H1 (cell line): Measurements from ENCODE around the gene KLF13. TPM values are rescaled to one million over a fixed set of nuclear protein-coding genes. Genes with fewer than 3 reads are reported as not detected.

ENCODE experiments used
- CTCF ChIA-PET: fragments of 300-600 bp; sonication (Branson Sonifier 250); formaldehyde crosslinking; loops from one replicate; lab custom pipeline; 2021; ENCODE audit not compliant: partially characterized antibody; lab: Charles Lee
- POLR2A ChIA-PET: fragments of 300-600 bp; sonication (Branson Sonifier 250); formaldehyde crosslinking; loops from one replicate; lab custom pipeline; 2021; ENCODE audit warnings: inconsistent platforms; ENCODE audit not compliant: partially characterized antibody; lab: Charles Lee
- DNase-seq, 2 experiments: peaks; one replicate each; pipeline versions ENCODE4 v3.0.0 to v3.0.0-alpha.2; 2010 to 2022; ENCODE audit warnings: low spot score in 2 of 2, low read depth in 1 of 2, mixed read lengths in 1 of 2
- FAIRE-seq: peaks from 2 replicates; lab custom pipeline; 2011; peaks lifted over from hg19 to GRCh38; lab: Jason Lieb, UNC
- H2AFZ ChIP-seq: 2 replicates; pipeline ENCODE4 v1.8.1; 2012; ENCODE audit warnings: low read length, inconsistent platforms
- H2AK5ac ChIP-seq: 2 replicates; pipeline ENCODE4 v1.6.1; 2013; ENCODE audit warnings: low read depth, low read length
- H2BK120ac ChIP-seq: replicated peaks from 2 replicates; pipeline ENCODE3; 2013; ENCODE audit warnings: low read depth, low read length, inconsistent platforms
- H2BK12ac ChIP-seq: 2 replicates; pipeline ENCODE4 v1.6.1; 2013; ENCODE audit warnings: low read depth, low read length
- H2BK15ac ChIP-seq: 2 replicates; pipeline ENCODE4 v1.6.1; 2013; ENCODE audit warnings: low read length
- H2BK20ac ChIP-seq: 2 replicates; pipeline ENCODE4 v1.6.1; 2013; ENCODE audit warnings: low read length
- H2BK5ac ChIP-seq: 2 replicates; pipeline ENCODE4 v1.6.1; 2013; ENCODE audit warnings: low read depth, low read length
- H3K14ac ChIP-seq: 2 replicates; pipeline ENCODE4 v1.6.1; 2013; ENCODE audit warnings: inconsistent platforms; ENCODE audit not compliant: insufficient read length
- H3K18ac ChIP-seq: 2 replicates; pipeline ENCODE4 v1.6.1; 2013; ENCODE audit warnings: low read length; ENCODE audit errors: extremely low read depth
- H3K23ac ChIP-seq: 2 replicates; pipeline ENCODE4 v1.6.1; 2013; ENCODE audit warnings: inconsistent platforms; ENCODE audit not compliant: insufficient read length
- H3K23me2 ChIP-seq: 2 replicates; pipeline ENCODE4 v1.6.1; 2013; ENCODE audit warnings: low read depth, low read length
- H3K27ac ChIP-seq: 2 replicates; pipeline ENCODE4 v1.6.1; 2011; ENCODE audit warnings: low read depth, low read length, inconsistent platforms
- H3K27me3 ChIP-seq, 4 experiments: replicated peaks in 1 of 4; 1 replicate in 1 of 4; 2 replicates in 3 of 4; pipeline versions ENCODE4 v1.6.1 to v1.8.1; 2011 to 2013; ENCODE audit warnings: low read length in 3 of 4, mild to moderate bottlenecking in 3 of 4, inconsistent platforms in 2 of 4, mixed read lengths in 2 of 4, moderate library complexity in 1 of 4; ENCODE audit not compliant: control insufficient read depth in 3 of 4, insufficient read depth in 3 of 4; ENCODE audit errors: extremely low read depth in 1 of 4
- H3K36me3 ChIP-seq, 4 experiments: 2 replicates each; pipeline versions ENCODE4 v1.6.1 to v1.8.1; 2011 to 2013; ENCODE audit warnings: mild to moderate bottlenecking in 4 of 4, low read length in 3 of 4, moderate library complexity in 2 of 4, control low read depth in 1 of 4, inconsistent platforms in 1 of 4; ENCODE audit not compliant: insufficient read depth in 4 of 4, control insufficient read depth in 2 of 4
- H3K4ac ChIP-seq: replicated peaks from 2 replicates; pipeline ENCODE3; 2013; ENCODE audit warnings: low read length, low read depth, mixed read lengths, inconsistent platforms; ENCODE audit not compliant: insufficient read length
- H3K4me1 ChIP-seq, 4 experiments: replicated peaks in 1 of 4; 1 replicate in 1 of 4; 2 replicates in 3 of 4; pipeline versions ENCODE4 v1.6.1 to v1.8.1; 2011 to 2013; ENCODE audit warnings: low read length in 3 of 4, inconsistent platforms in 2 of 4, mixed read lengths in 1 of 4; ENCODE audit not compliant: insufficient read depth in 4 of 4, control insufficient read depth in 3 of 4
- H3K4me2 ChIP-seq, 2 experiments: 2 replicates each; pipeline versions ENCODE4 v1.6.1 to v1.8.1; 2011 to 2013; ENCODE audit warnings: low read depth in 2 of 2, low read length in 2 of 2, control low read depth in 1 of 2, inconsistent platforms in 1 of 2, mild to moderate bottlenecking in 1 of 2; ENCODE audit not compliant: insufficient read depth in 1 of 2
- H3K4me3 ChIP-seq, 4 experiments: fragments of 200-600, 300-600 bp in 1 of 4; sonication (generic), shearing (Covaris generic), sonication (Bioruptor Twin) in 1 of 4; 2 replicates each; pipeline versions ENCODE4 v1.5.1 to v1.8.1; 2011 to 2016; ENCODE audit warnings: low read length in 4 of 4, low read depth in 3 of 4, control low read depth in 2 of 4, inconsistent platforms in 2 of 4, mild to moderate bottlenecking in 2 of 4, mixed read lengths in 1 of 4, moderate library complexity in 1 of 4; ENCODE audit not compliant: insufficient read depth in 2 of 4; ENCODE audit errors: extremely low read depth in 1 of 4
- H3K56ac ChIP-seq: replicated peaks from 2 replicates; pipeline ENCODE3; 2013; ENCODE audit warnings: low read depth, mild to moderate bottlenecking, mixed read lengths, low read length, inconsistent platforms; ENCODE audit not compliant: insufficient read length
- H3K79me1 ChIP-seq: 2 replicates; pipeline ENCODE4 v1.6.1; 2013; ENCODE audit warnings: low read depth, low read length, control low read depth
- H3K79me2 ChIP-seq, 2 experiments: 2 replicates each; pipeline versions ENCODE4 v1.6.1 to v1.8.1; 2012 to 2013; ENCODE audit warnings: low read length in 2 of 2, mild to moderate bottlenecking in 2 of 2, inconsistent platforms in 1 of 2; ENCODE audit not compliant: insufficient read depth in 2 of 2, control insufficient read depth in 1 of 2
- H3K9ac ChIP-seq, 4 experiments: replicated peaks in 1 of 4; 1 replicate in 1 of 4; 2 replicates in 3 of 4; pipeline versions ENCODE4 v1.6.1 to v1.8.1; 2011 to 2013; ENCODE audit warnings: low read depth in 3 of 4, low read length in 3 of 4, control low read depth in 2 of 4, mild to moderate bottlenecking in 2 of 4, moderate library complexity in 2 of 4, inconsistent platforms in 1 of 4; ENCODE audit errors: extremely low read depth in 1 of 4
- H3K9me3 ChIP-seq, 2 experiments: 2 replicates each; pipeline versions ENCODE4 v1.6.1 to v1.8.1; 2012 to 2013; ENCODE audit warnings: mild to moderate bottlenecking in 2 of 2, moderate library complexity in 2 of 2, control low read depth in 1 of 2, inconsistent platforms in 1 of 2, low read depth in 1 of 2, low read length in 1 of 2, mixed read lengths in 1 of 2; ENCODE audit not compliant: insufficient read depth in 2 of 2
- H4K20me1 ChIP-seq, 2 experiments: replicated peaks in 1 of 2; 2 replicates each; pipeline versions ENCODE3 to v1.8.1; 2011 to 2013; ENCODE audit warnings: inconsistent platforms in 2 of 2, low read length in 2 of 2, mild to moderate bottlenecking in 1 of 2; ENCODE audit not compliant: insufficient read depth in 2 of 2, control insufficient read depth in 1 of 2
- H4K5ac ChIP-seq: 2 replicates; pipeline ENCODE4 v1.6.1; 2013; ENCODE audit warnings: low read length, low read depth, mixed read lengths, inconsistent platforms; ENCODE audit not compliant: insufficient read length
- H4K8ac ChIP-seq: 2 replicates; pipeline ENCODE4 v1.8.0; 2013; ENCODE audit warnings: mild to moderate bottlenecking, moderate library complexity, low read length, inconsistent platforms; ENCODE audit not compliant: insufficient read depth; ENCODE audit errors: extremely low read depth
- H4K91ac ChIP-seq: replicated peaks from 2 replicates; pipeline ENCODE3; 2013; ENCODE audit warnings: low read length, mixed read lengths, inconsistent platforms; ENCODE audit not compliant: insufficient read length
- ASH2L ChIP-seq: fragments of 200-600, 300-600 bp; sonication (generic); IDR thresholded peaks from one replicate; pipeline ENCODE4 v1.7.1; 2017; ENCODE audit warnings: low read length
- CTCF ChIP-seq, 3 experiments: IDR thresholded peaks; 1 replicate in 2 of 3; 2 replicates in 1 of 3; pipeline versions ENCODE4 v1.5.1 to v1.6.1; 2011; ENCODE audit warnings: low read length in 3 of 3, mild to moderate bottlenecking in 3 of 3, inconsistent platforms in 2 of 3, low read depth in 1 of 3, moderate library complexity in 1 of 3; ENCODE audit not compliant: insufficient read depth in 1 of 3; ENCODE audit errors: control extremely low read depth in 1 of 3
- EGR1 ChIP-seq: IDR thresholded peaks from 2 replicates; pipeline ENCODE4 v1.6.1; 2011; ENCODE audit warnings: low read depth, low read length, borderline replicate concordance
- JUN ChIP-seq: IDR thresholded peaks from 2 replicates; pipeline ENCODE4 v1.6.1; 2011; ENCODE audit warnings: low read depth, mild to moderate bottlenecking, improper control_type of control experiment, low read length
- KDM5A ChIP-seq: fragments of 200-600 bp; IDR thresholded peaks from 2 replicates; pipeline ENCODE4 v1.7.1; 2012; ENCODE audit warnings: mild to moderate bottlenecking, low read length, inconsistent platforms, mixed read lengths
- TBP ChIP-seq: IDR thresholded peaks from 2 replicates; pipeline ENCODE4 v1.6.1; 2011; ENCODE audit warnings: low read depth, low read length, improper control_type of control experiment
- TCF12 ChIP-seq: IDR thresholded peaks from 2 replicates; pipeline ENCODE4 v1.6.1; 2011; ENCODE audit warnings: low read depth, mild to moderate bottlenecking, low read length
- WGBS, 2 experiments: shearing (Covaris generic) in 1 of 2; methylation state at CpG; one replicate each; pipeline versions ENCODE4 v1.1.6 to v1.1.7; 2013 to 2015; ENCODE audit warnings: low lambda C conversion rate in 2 of 2, mixed read lengths in 2 of 2, inconsistent platforms in 1 of 2, low coverage in 1 of 2, missing lambda C conversion rate in 1 of 2; ENCODE audit not compliant: insufficient replicate concordance in 2 of 2, insufficient coverage in 1 of 2, insufficient read length in 1 of 2; ENCODE audit errors: extremely low coverage in 1 of 2, missing lambda C conversion rate in 1 of 2; 5-methylcytosine and 5-hydroxymethylcytosine counted together
- polyA plus RNA-seq, 7 experiments: library from polyadenylated mRNA; depleted of rRNA in 3 of 7; stranded (reverse) in 5 of 7; unstranded in 2 of 7; fragments of >200 nt in 5 of 7; fragments of 200-250 nt in 2 of 7; gene quantifications; 1 replicate in 5 of 7; 2 replicates in 1 of 7; 4 replicates in 1 of 7; pipeline versions ENCODE4 v1.2.1 to v1.2.3, GENCODE V29; 2011 to 2013; ENCODE audit warnings: missing spikeins in 2 of 7, mixed read lengths in 2 of 7
- total RNA-seq: library from RNA; stranded (reverse); fragmentation: NEBNext Ultra II Directional; extraction: Animal tissue kit (Norgen Biotek cat#: 25700); gene quantifications from 2 replicates; pipeline ENCODE4 v1.2.1, GENCODE V29; 2021
- TF ChIP-seq, protein P1 (sequence below): IDR thresholded peaks from 2 replicates; pipeline ENCODE4 v1.6.1; 2012; ENCODE audit warnings: low read length, inconsistent platforms

KLF13 gene
- total and polyA plus RNA-seq, 2 of the 8 experiments (the other 6 are each of a cell fraction or from before 2014, with no cell fraction given), result 18.3 to 33.4 TPM

DNA sequence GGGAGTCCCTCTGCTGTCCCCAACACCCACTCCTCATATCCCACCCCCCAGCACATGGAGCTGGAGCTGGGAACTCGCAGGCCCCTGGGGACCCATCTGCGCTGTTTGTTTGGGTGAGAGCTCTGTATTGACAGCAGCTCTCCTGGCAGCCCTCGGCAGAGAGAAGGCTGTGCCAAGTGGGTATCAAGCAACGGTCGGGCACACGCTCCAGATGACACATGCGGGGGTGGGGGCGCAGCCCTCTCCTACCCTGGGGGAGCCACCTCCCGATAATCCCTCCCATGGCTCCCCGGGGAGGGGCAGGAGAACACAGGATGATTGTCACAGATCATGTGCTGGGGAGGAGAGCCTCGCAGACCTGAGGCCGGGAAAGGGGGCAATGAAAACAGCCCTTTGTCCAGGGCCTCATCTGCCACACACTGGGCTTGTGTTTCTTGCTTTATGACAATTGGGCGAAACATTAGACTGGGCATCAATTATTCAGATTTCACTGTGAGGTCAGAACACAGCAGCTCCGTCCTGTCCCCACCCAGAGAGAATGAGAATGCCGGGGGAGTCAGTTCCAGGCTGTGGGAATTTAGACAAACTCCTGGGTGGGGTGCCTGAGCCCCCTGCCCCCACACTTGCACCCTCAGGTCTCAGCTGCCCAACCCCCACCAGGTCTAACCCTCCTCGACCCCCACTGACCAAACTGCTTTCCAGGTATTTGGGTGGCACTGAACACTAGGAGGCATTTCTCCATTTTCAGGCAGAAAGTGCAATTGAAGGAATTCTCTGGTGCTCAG is 46.4 kb upstream of the KLF13 start:
- Histone ChIP-seq H2BK5ac (no peak overlapping the region), H2AK5ac (no peak overlapping the region), H3K14ac (no peak overlapping the region), H3K4me3 (no peak overlapping the region), H2AFZ (no peak overlapping the region), H3K9ac (no peak overlapping the region), H3K79me2 (no peaks in the 10 kb centered on the region), H4K8ac (no peak overlapping the region), H3K56ac (no peak overlapping the region), H3K23ac (no peak overlapping the region), H4K20me1 (no peaks in the 10 kb centered on the region), H3K27ac (no peak overlapping the region), H2BK120ac (no peak overlapping the region), H3K9me3 (no peaks in the 10 kb centered on the region; a peak in 1 of 4 replicates), H2BK15ac (no peak overlapping the region), H3K4me2 (no peak overlapping the region), H4K91ac (no peak overlapping the region), H3K36me3 (no peaks in the 10 kb centered on the region), H3K4me1 (peaks cover 0 to 3% (median 0%) of the 10 kb centered on the region in 4 experiments; a peak in 1 of 7 replicates), H4K5ac (no peak overlapping the region), H3K79me1 (no peaks in the 10 kb centered on the region), H3K27me3 (no peaks in the 10 kb centered on the region), H3K23me2 (peaks cover 2% of the 10 kb centered on the region; the same call in 1 of the 2 replicates), H3K18ac (no peak overlapping the region), H2BK20ac (no peak overlapping the region), H2BK12ac (0 out of 2 replicates have a peak overlapping the region, but pooled peaks have one; percentile 1), H3K4ac (no peak overlapping the region)
- DNase-seq (peak in 1 of 2 experiments; percentile 43), FAIRE-seq (no peak)
- CTCF ChIA-PET, result interaction anchor here (0.8 to 1.1 kb wide), 5 partner anchors 11 to 208 kb away, joined by 3 to 5 read pairs (median 3); no protein-coding TSS in a partner anchor
- POLR2A ChIA-PET, result interaction anchor here (1.1 kb wide), 1 partner anchor 11 kb away, joined by 3 read pairs; no protein-coding TSS in a partner anchor
- 83% methylated on average over 15 of the region's 16 CpGs; no CpG with 5 or more reads in 1 of the 2 experiments for WGBS, 2 experiments
- TF ChIP-seq CTCF (IDR thresholded peaks at IDR 0.05; ENCODE audit: control extremely low read depth in 1 of 3, insufficient read depth in 1 of 3, low read depth in 1 of 3, low read length in 3 of 3), result no peak
- no peak for TF ChIP-seq JUN
- TF ChIP-seq EGR1, result no peak
- TF ChIP-seq ASH2L, result no peak
- no peak for TF ChIP-seq TBP
- TF ChIP-seq, protein P1, sequence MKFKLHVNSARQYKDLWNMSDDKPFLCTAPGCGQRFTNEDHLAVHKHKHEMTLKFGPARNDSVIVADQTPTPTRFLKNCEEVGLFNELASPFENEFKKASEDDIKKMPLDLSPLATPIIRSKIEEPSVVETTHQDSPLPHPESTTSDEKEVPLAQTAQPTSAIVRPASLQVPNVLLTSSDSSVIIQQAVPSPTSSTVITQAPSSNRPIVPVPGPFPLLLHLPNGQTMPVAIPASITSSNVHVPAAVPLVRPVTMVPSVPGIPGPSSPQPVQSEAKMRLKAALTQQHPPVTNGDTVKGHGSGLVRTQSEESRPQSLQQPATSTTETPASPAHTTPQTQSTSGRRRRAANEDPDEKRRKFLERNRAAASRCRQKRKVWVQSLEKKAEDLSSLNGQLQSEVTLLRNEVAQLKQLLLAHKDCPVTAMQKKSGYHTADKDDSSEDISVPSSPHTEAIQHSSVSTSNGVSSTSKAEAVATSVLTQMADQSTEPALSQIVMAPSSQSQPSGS, result no peak
- no peak for TF ChIP-seq KDM5A
- TF ChIP-seq TCF12, result no peak
